Mesothelial cell of epicardium (in vitro differentiated cells): ENCODE measurements around the gene TCEAL4. TPM values are rescaled to one million over a fixed set of nuclear protein-coding genes. Genes with fewer than 3 reads are reported as not detected.

Experiments used
- DNase-seq, 2 experiments: peaks; one replicate each; pipeline ENCODE4 v3.0.0; 2021; ENCODE audit warnings: low spot score in 2 of 2; ENCODE audit not compliant: unreplicated experiment in 2 of 2
- H3K27ac Mint-ChIP-seq: 2 replicates; pipeline ENCODE4 v1.8.0; 2021; ENCODE audit warnings: mixed read lengths
- H3K27me3 Mint-ChIP-seq: 2 replicates; pipeline ENCODE4 v1.8.0; 2021; ENCODE audit warnings: low read depth, mixed read lengths
- H3K36me3 Mint-ChIP-seq: 2 replicates; pipeline ENCODE4 v1.8.0; 2021; ENCODE audit warnings: mixed read lengths
- H3K4me1 Mint-ChIP-seq: 2 replicates; pipeline ENCODE4 v1.8.0; 2021; ENCODE audit warnings: mixed read lengths
- H3K4me3 Mint-ChIP-seq: 2 replicates; pipeline ENCODE4 v1.8.0; 2021; ENCODE audit warnings: mild to moderate bottlenecking, moderate library complexity, mixed read lengths
- H3K9me3 Mint-ChIP-seq: 2 replicates; pipeline ENCODE4 v1.8.0; 2021; ENCODE audit warnings: mixed read lengths
- CTCF ChIP-seq: fragments of 200-600 bp; sonication (generic); IDR thresholded peaks from one replicate; pipeline ENCODE4 v1.5.0; 2021; ENCODE audit warnings: antibody characterized with exemption; ENCODE audit not compliant: unreplicated experiment
- total RNA-seq: library from RNA; stranded (reverse); gene quantifications from 3 replicates; pipeline ENCODE4 v1.2.1, GENCODE V29; 2021

The TCEAL4 gene
- total RNA-seq, 1 donor from 2014 or later = 59.8 TPM

DNA sequence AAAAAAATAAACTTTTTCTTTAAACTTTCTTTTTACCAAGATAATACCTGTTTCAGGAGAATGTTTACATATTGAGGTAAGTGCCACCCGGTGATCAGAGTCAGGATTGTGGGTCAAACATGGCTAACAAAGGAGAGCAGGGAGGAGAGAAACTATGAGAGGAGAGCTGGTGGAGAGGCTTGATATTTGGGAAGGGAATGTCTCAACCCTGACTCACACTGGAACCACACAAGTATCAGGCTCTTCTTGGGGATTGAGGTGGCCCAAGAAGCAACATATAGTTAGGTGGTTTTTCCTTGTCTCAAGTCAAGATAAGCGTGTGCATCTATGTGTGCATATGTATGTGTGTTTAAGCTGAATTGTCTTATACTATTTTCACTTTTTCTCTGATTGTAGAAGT is 50.1 kb downstream of the TCEAL4 start:
- TF ChIP-seq CTCF = no peak
- no peak overlapping the region for H3K27ac Mint-ChIP-seq
- no peaks in the 10 kb centered on the region for H3K27me3 Mint-ChIP-seq
- H3K4me1 Mint-ChIP-seq = peaks cover 2% of the 10 kb centered on the region
- DNase-seq = no peak
- H3K36me3 Mint-ChIP-seq = peaks cover 3% of the 10 kb centered on the region
- H3K4me3 Mint-ChIP-seq = no peak overlapping the region
- peaks cover 3% of the 10 kb centered on the region for H3K9me3 Mint-ChIP-seq

Other genes starting within 250 kb of the TCEAL4 start
- gene TCEAL9, start 229.0 kb upstream of the TCEAL4 start, total RNA-seq = 55.4 to 61.1 TPM (median 60.1 TPM) in 3 replicates
- gene BEX3, start 209.0 kb upstream of the TCEAL4 start, total RNA-seq = 304 to 314 TPM (median 307 TPM) in 3 replicates
- gene RAB40A, start 66.0 kb upstream of the TCEAL4 start, total RNA-seq = 0.78 to 1.5 TPM (median 1.3 TPM) in 3 replicates
- gene TCEAL3, start 22.4 kb downstream of the TCEAL4 start, total RNA-seq = 11.9 to 13.0 TPM (median 11.9 TPM) in 3 replicates
- gene TCEAL1, start 43.5 kb downstream of the TCEAL4 start, total RNA-seq = 17.1 to 18.8 TPM (median 18.7 TPM) in 3 replicates
- 372 to 379 TPM (median 373 TPM) in 3 replicates for gene MORF4L2, start 101.2 kb downstream of the TCEAL4 start, total RNA-seq
- 0.74 to 1.2 TPM (median 0.75 TPM) in 3 replicates for gene TMEM31, start 125.4 kb downstream of the TCEAL4 start, total RNA-seq
- 0.11 to 0.58 TPM (median 0.33 TPM) in 3 replicates for gene PLP1, start 191.3 kb downstream of the TCEAL4 start, total RNA-seq
- 1.6 to 1.9 TPM (median 1.9 TPM) in 3 replicates for gene RAB9B, start 246.7 kb downstream of the TCEAL4 start, total RNA-seq